Right ventricle myocardium inferior (tissue), 1 donor: Measurements from ENCODE around the gene RDH12. TPM values are rescaled to one million over a fixed set of nuclear protein-coding genes. Genes with fewer than 3 reads are reported as not detected.

ENCODE experiments used
- ATAC-seq: fragments of 200-7000 bp; cut with Tn5 transposase; one replicate; pipeline ENCODE4 v1.9.1; 2020; ENCODE audit warnings: mild to moderate bottlenecking, moderate library complexity
- DNase-seq: peaks from one replicate; pipeline ENCODE4 v3.0.0; 2021; ENCODE audit errors: missing footprints
- intact Hi-C: fragments of 100-400 bp; cut with DNase I; formaldehyde crosslinking; loops from one replicate; pipeline ENCODE4 v1.11.0; 2022
- total RNA-seq: library from RNA; stranded (reverse); fragmentation: NEBNext Ultra II Directional; extraction: Animal tissue kit (Norgen Biotek cat#: 25700); gene quantifications from one replicate; pipeline ENCODE4 v1.2.1, GENCODE V29; 2021
- donor health status: DM: no; HTN: yes; CAD: no; lungs with severe emphysema.

Gene RDH12
- total RNA-seq, 1 donor from 2014 or later = not detected

DNA sequence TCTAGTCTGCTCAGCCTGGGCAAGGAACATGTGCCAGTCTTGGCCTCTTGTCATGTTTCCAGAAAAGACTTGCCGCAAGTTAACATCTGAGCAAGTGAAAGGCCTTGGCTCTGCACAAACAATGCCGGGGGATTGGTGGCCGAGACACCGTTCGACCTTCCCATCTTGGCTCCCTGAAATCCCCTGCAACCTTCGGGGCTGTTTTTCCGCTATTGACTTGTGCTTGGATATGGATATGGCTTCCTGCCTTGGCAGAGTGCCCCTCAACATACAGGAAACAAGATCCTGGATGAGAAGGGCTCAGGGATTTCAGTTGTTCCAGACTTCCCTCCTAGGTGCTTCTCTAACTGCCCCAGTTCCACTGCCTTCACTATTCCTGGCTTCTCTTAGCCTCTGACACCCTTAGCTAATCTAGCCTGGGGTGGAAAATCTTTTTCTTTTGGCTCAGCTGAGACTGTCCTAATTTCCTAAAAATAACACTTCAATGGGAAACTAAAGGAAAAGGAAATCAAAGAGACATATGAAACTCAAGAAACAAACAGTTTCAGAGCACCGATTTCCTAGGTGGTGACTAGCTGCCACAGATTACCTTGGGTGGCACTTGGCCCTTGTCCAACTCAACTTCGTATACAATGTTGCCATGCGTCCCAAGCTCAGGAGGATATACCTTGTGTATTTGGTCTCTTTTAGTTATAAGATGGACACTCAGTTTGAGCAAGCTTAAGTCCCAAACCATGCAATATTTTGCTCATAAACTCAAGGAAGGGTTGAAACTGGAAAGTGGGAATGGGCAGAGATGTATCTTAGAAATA is 33.9 kb downstream of the RDH12 start:
- intact Hi-C loops = no loop called here
- ATAC-seq (peak; percentile 47), DNase-seq (no peak)

DNA sequence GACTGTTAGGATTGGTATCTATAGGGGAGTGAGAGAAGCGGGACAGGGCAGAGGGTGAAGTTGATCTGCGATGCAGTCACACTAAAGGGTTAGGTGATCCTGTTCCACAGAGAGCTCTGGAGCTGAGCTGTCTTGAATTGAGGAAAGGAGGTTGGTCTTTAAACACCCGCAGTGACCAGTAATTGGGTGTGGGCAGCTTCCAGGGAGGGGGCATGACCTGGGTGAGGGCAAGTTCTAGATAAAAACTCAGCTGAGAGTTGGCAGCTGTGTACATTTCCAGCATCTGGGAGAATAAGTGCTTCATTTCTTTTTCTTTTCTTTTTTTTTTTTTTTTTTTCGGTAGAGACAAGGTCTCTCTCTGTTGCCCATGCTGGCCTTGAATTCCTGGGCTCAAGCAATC is 35.1 kb downstream of the RDH12 start:
- ATAC-seq (no peak), DNase-seq (no peak)
- intact Hi-C loops = no loop called here

DNA sequence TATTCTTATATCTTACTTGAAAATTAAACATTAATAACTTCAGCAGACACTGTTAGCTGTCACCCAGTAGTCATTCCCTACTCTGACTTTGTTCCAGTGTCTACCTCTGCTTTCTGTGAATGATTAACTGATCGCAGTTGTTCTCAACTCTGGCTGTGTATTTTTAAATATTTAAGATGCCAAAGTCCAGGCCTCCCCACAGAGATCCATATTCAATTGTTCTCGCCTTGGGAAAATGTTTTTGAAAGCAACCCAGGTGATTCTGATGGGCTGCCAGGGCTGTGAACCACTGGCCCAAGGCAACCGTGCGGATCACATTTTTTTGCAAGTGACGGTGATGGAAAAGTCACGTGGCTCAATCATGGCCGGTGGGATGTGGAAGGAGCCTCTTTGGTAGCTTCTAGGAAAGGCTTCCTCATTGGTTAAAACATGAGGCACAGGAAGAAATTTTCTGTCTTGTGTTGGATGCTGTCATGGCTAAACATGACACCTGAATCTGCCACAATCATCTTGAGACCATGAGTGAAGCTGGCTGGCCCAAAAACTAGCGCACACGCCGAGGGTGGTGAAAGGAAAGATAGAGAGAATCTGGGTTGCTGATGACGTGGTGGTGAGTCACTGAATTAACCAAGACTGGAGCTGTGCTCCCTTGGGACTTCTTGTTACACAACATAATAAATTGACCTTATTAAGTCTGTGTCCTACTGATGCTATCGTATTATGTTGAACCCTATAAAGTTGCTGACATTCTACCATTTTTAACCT is 37.2 kb downstream of the RDH12 start:
- DNase-seq = no peak
- intact Hi-C loops = no loop called here
- peak; percentile 91 for ATAC-seq

DNA sequence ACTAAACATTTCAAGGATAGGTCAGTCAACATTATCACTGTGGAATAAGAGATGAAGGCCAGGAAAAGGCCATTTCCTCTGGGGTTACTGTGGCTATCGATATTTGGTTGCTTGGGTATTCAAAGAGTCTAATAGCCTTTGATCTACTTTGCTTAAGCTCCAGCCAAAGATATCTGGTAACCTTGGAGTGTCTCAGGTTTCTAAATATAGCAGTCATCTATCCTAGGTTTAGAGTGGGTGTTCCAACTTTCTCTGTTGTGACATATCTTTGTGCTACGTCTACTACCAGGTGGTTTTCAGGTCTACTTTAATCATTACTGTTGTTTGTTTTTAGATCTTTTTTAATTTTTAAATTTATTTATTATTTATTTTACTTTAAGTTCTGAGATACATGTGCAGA is 42.4 kb downstream of the RDH12 start:
- peak; percentile 48 for ATAC-seq

DNA sequence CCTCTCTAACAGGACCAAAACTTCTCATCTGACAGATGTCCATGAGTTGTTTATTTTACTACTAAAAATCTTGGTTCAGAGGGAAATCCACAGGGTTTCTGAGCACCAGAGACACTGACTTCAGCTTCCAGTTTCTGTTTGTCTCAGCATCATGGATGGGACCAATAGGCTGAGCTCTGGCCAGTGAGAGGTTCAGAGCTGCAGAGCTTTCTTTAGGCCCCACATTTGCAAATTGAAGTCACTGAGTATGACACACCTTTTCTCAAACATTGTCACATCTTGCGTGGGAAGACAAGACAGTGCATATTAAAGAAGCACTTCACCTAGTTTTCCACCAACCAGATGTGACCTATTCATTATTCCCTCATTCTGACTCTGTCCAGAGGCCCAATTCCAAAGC is 45.2 kb downstream of the RDH12 start:
- no peak for DNase-seq
- intact Hi-C loops = no loop called here
- ATAC-seq = no peak

More for the DNA sequence above, 42.4 kb downstream of the RDH12 start:
- DNase-seq = no peak
- intact Hi-C loops = no loop called here

DNA sequence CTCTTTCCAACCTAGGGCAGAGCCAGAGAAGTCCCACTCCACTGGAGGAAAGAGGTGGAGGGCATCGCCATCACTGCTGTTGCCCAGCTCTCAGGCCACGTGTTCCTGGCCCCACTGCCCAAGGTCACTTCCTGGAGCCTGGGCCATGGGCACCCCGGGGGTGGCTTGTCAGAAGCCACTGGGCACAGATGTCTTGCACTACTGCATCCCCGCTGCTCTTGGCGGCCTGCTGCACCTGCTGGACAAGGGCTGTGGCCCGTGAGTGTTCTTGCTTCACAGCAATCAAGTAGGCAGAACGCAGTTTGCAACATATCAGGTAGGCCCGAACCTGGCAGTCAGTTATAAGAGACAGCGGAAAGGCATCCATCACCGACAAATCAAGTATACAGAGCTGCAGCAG is 46.6 kb downstream of the RDH12 start:
- ATAC-seq (no peak), DNase-seq (no peak)
- intact Hi-C loops = no loop called here

DNA sequence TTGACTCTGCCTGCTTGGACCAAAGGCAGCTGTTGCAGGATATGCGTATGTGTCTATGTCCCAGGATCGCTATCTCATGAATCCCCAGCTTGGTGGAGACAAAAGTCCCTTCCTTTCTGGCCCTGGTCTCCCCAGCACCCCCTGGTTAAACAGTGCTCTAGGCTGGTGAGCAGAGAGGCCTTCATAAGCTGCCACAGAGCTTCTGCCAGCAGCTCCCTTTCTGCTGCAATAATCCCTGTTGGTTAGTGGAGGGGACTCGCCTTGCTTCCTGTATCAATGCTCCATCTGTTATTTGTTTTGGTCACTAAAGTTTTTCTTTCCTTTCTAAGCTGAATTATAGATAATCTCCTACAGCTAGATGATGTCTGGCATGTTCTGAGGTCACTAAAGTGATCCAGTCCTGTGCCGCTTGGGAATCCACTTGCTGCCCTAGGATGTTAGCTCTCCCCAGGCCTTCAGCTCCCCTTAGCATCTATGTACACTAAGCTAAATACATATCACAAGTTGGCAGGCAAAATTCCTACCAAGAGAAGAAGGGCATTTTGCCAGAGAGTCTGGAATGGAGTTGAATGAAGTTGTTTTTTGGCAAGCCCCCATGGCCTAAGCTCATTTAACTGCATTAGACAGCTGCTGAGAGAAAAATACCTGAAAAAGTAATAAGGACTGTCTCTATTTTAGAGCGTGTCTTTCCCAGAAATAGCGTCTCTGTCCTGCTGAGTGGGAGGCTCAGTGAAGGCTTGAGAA is 47.8 kb downstream of the RDH12 start:
- intact Hi-C loops = no loop called here
- ATAC-seq = no peak

DNA sequence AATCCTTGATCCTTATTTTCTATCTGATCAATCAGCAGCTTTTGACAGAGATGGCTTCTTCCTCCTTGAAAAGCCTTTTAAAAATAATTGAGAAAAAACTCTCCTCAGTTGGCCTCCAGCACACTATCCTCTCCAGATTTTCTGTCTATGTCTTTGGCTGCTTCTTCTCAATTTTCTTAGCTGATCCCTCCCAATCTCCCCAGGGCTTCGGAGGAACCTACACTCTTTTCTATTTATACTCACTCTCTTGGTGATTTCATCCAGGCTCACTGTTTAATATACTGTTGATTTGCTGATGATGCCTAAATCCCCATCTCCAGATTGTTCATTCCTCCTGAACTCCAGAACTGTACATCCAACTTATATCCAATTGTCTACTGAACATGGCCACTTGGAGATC is 54.8 kb downstream of the RDH12 start:
- no peak for DNase-seq
- intact Hi-C loops = no loop called here

More for the DNA sequence above, 47.8 kb downstream of the RDH12 start:
- no peak for DNase-seq

DNA sequence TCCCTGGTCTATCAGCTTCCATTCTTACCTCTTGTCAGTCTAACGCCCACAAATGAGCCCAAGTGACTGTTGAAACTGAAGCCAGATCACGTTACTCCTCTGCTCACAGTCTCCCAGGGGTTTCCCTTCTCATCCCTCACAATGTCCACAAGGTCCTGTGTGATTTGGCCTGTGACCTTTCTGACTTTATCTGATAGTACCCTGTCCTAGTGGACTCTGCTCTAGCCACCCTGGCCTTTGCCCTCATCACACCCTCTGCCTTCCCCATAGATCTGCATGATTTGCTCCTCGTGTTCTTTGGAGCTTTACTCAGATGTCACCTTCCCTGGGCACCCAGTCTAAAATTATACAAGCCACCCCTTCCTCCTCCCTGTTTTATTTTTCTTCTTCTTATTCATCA is 55.5 kb downstream of the RDH12 start:
- no peak for DNase-seq
- intact Hi-C loops = no loop called here
- no peak for ATAC-seq

More for the DNA sequence above, 54.8 kb downstream of the RDH12 start:
- no peak for ATAC-seq

DNA sequence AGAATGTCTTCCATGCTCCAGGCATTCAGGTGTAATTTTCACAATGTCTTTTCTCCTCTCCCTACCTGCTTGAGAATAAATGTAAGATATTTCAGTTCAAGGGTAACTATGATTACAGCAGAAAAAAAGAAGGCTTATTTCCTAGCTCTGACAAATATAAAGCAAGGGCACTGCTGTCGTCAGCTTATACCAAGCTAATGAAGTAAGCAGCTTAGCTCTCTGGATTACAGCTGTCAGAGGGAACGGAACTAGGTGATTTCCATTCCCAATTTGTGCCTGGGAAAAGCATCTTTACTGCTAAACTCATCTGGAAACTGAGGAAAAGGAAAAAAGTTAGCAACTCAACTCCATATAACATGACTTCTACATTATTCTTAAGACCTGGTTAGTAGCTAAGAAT is 58.2 kb downstream of the RDH12 start:
- intact Hi-C loops = no loop called here
- ATAC-seq = no peak
- no peak for DNase-seq

DNA sequence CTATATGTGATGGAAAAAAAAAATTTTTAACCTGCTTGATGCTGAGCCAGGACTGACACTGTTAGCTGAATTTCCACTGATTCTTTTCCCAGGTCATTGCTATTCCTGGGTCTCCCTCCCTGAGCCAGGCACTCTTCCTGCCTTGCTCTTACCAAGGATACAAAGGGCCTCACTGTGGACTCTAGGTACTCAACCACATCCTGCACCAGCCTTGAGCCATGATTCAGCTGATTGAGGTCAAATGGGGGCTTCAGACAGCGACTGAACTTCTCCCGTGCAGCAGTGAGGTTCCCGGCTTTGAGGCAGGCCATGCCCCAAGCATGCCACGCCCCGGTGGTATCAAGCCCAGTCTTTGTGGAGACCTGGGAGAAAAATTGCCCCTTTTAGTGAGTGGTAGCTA is 60.4 kb downstream of the RDH12 start:
- ATAC-seq = no peak
- intact Hi-C loops = no loop called here

DNA sequence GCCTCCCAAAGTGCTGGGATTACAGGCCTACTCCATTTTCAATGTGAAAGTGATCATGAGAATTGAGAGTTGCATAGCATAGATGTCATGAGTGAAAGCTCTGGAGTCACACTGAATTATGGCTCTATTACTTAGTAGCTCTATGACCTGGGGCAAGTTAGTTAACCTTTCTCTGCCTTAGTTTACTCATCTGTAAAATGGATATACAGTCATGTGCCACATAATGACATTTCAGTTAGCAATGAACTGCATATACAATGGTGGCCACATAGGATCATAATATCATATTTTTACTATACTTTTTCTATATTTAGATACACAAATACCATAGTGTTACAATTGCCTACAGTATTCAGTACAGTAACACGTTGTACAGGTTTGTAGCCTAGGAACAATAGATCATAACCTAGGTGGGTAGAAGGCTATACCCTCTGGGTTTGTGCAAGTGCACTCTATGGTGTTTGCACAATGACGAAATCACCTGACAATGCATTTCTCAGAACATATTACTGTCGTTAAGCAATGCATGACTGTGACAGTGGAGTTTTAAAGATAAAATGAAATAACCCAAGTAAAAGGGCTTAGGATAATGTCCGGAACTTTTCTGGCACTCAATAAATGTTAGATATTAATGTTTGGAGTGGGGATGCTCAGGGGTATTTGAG is 61.6 kb downstream of the RDH12 start:
- ATAC-seq (no peak), DNase-seq (no peak)
- intact Hi-C loops = no loop called here

More for the DNA sequence above, 60.4 kb downstream of the RDH12 start:
- DNase-seq = no peak

DNA sequence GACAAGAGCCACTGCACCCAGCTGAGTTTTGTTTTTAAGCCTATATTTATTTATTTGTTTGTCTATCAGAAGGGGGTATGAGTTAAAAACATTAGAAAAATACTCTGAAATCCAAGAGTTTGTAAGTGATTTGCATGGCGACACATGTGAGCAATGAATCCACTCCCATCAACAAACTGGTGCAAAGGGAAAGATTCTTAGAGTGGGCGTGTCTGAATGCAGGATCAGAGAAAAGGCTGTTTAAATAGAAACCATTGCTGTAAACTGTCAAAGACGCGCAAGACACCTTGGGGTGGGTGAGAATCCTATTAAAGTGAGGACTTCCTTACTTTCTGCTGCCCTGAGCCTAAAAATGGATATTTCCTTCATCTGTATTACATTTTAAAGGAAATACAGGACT is 62.8 kb downstream of the RDH12 start:
- ATAC-seq (no peak), DNase-seq (no peak)
- intact Hi-C loops = no loop called here

DNA sequence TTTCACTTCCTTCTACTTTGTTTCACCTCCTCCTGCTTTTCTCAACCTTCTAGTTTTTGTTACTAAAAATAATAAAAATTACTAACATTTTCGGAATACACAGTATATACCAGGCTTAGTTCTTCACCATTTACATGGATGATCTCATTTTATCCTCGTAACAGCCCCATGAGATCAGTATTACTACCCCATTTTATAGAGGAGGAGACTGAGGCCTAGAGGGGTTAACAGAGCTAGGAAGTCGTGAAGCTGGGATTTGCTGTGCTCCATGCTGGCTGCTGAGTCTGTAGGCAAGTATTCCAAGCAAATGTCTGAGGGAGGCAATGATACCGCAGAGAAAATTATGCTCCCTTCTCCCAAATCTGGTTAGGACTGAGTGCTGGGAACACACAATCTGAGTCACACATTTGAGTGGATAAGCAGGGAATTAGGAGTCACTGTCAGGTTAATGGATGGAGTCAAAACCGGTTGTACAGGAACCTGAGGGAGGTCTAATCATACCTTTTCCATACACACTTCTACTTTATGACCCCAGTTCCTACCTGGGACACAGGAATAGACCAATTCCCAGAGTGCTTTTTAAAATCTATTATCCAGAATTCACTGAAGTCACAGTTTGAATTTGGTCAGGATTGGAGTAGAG is 63.6 kb downstream of the RDH12 start:
- intact Hi-C loops = no loop called here

DNA sequence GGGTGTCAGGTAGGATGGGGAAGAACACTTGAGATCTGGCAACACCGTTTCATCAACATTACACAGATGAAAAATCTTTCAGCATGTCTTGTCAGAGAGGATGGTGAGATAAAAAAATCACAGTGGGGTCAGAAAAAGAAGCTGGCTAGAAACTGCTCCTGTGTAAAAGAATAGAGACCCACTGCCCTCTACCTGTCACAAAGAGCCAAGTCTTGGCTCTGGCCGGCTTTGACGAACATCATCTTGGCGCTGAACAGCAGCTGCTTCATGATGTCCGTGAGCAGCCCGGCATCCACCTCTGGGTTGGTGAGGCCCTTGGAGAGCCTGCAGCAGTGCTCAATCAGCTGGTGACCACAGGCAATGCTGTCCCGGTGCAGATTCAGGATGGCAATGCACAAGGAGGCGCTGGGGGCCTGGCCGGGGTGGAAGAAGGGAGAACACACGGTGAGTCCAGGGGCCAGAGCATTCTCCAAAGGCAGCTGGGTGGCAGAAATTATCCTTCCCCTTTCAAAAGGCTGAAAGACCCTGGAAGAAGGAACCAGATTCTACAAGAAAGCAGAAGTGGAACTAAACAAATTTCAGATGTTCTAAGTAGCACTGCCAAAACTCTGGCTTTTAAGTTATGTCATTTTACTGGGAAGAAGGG is 64.5 kb downstream of the RDH12 start:
- intact Hi-C loops = no loop called here
- peak; percentile 43 for ATAC-seq
- no peak for DNase-seq

More for the DNA sequence above, 63.6 kb downstream of the RDH12 start:
- ATAC-seq = no peak
- DNase-seq = no peak

DNA sequence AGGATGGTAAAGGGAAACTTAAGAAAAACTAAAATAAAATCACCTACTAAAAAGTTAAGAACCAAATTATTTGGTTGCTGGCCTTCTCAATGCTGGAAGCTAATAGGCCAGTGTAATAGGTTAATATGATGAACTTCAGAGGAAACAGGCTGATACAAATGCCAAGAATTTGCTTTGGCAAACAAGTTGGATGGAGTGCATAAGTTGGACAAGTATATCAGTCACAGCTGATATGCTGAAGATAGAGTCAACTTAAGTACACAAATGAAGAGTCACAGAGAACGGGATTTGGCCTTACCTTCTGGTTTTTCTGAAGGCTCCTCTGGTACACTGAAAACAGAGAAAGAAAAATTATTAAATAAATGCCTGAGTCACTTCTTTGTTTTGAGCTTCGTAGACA is 66.5 kb downstream of the RDH12 start:
- DNase-seq = no peak
- intact Hi-C loops = no loop called here
- no peak for ATAC-seq

DNA sequence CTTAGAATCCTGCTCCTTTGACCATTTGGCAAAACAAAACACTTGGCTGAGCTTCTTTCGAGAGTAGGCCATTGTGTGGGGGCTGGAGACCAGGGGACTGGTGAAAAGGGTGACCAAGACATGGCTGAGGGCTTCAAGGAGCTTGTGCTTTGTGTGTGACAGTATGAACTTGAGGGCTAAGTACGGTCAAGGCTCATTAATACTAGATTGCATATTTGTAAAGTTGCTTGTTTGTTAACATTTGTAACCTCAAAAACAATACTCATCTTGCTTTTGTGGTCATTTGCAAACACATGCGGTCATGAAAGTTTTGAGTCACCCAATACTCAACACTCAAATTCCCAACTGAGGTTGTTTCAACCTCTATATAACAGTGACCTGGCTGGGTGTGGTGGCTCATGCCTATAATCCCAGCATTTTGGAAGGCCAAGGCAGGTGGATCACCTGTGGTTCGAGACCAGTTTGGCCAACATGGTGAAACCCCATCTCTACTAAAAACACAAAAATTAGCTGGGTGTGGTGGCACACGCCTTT is 72.2 kb downstream of the RDH12 start:
- ATAC-seq (no peak), DNase-seq (no peak)
- intact Hi-C loops = no loop called here
